Measurements from ENCODE around the gene ALMS1.
"Not testable (repeated sequence)": the region's sequence is repeated elsewhere in the genome, so short reads cannot be mapped to it uniquely, and the experiment has no call there.

ALMS1 gene

GRCh38 chr2:73406996-73407395 lies 21.4 kb downstream of the ALMS1 start:
- DNase-seq = no peak

- no peak for DNase-seq
Observed at GRCh38 chr2:73408198-73408597, 22.6 kb downstream of the ALMS1 start.

GRCh38 chr2:73414696-73415095 lies 29.1 kb downstream of the ALMS1 start:
- DNase-seq = no peak

GRCh38 chr2:73415906-73416305 lies 30.3 kb downstream of the ALMS1 start:
- DNase-seq = no peak

GRCh38 chr2:73418343-73418742 lies 32.7 kb downstream of the ALMS1 start:
- no peak for DNase-seq

GRCh38 chr2:73423913-73424312 lies 38.3 kb downstream of the ALMS1 start:
- no peak for DNase-seq

GRCh38 chr2:73426176-73426575 lies 40.5 kb downstream of the ALMS1 start:
- no peak for DNase-seq

- no peak for DNase-seq
Observed at GRCh38 chr2:73436019-73436418, 50.4 kb downstream of the ALMS1 start.

- no peak for DNase-seq
Observed at GRCh38 chr2:73444202-73444601, 58.6 kb downstream of the ALMS1 start.

GRCh38 chr2:73448856-73449255 lies 63.2 kb downstream of the ALMS1 start:
- no peak for DNase-seq

GRCh38 chr2:73449404-73449803 lies 63.8 kb downstream of the ALMS1 start:
- no peak for DNase-seq

GRCh38 chr2:73451263-73451972 lies 65.8 kb downstream of the ALMS1 start:
- no peak for DNase-seq

GRCh38 chr2:73457982-73458381 lies 72.3 kb downstream of the ALMS1 start:
- no peak for DNase-seq

GRCh38 chr2:73462388-73462787 lies 76.8 kb downstream of the ALMS1 start:
- not testable (repeated sequence) for DNase-seq

- DNase-seq = no peak
Observed at GRCh38 chr2:73468376-73468775, 82.7 kb downstream of the ALMS1 start.

GRCh38 chr2:73483874-73484273 lies 98.2 kb downstream of the ALMS1 start:
- not testable (repeated sequence) for DNase-seq

GRCh38 chr2:73487112-73487657 lies 101.5 kb downstream of the ALMS1 start:
- DNase-seq = no peak

GRCh38 chr2:73488079-73488478 lies 102.4 kb downstream of the ALMS1 start:
- no peak for DNase-seq

- DNase-seq = no peak
Observed at GRCh38 chr2:73489053-73489452, 103.4 kb downstream of the ALMS1 start.

GRCh38 chr2:73494031-73494430 lies 108.4 kb downstream of the ALMS1 start:
- peak; percentile 19 for DNase-seq

GRCh38 chr2:73503992-73504570 lies 118.4 kb downstream of the ALMS1 start:
- DNase-seq = no peak

GRCh38 chr2:73504850-73505249 lies 119.2 kb downstream of the ALMS1 start:
- not testable (repeated sequence) for DNase-seq

GRCh38 chr2:73510470-73510869 lies 124.8 kb downstream of the ALMS1 start:
- not testable (repeated sequence) for DNase-seq

- DNase-seq = no peak
Observed at GRCh38 chr2:73516033-73516432, 130.4 kb downstream of the ALMS1 start.

- DNase-seq = no peak
Observed at GRCh38 chr2:73528688-73529087, 143.1 kb downstream of the ALMS1 start.

Data from DMS53 (cell line).